H54 (cell line): ENCODE results near the gene PACSIN1.

ENCODE experiments used
- DNase-seq: peaks from one replicate; pipeline ENCODE4 v3.0.0; 2011; ENCODE audit warnings: low spot score, mixed read lengths; ENCODE audit not compliant: insufficient read length
- FAIRE-seq: peaks from 3 replicates; lab custom pipeline; 2011; peaks lifted over from hg19 to GRCh38; lab: Jason Lieb, UNC
- POLR2A ChIP-seq: IDR thresholded peaks from 2 replicates; pipeline ENCODE4 v1.6.1; 2011; ENCODE audit warnings: low read depth, mild to moderate bottlenecking, low read length

Gene PACSIN1

GRCh38 chr6:34445313-34445860, 20.5 kb upstream of the PACSIN1 start:
- TF ChIP-seq POLR2A, result no peak
- DNase-seq, result no peak
- FAIRE-seq, result no peak

- TF ChIP-seq POLR2A, result no peak
- DNase-seq (no peak), FAIRE-seq (no peak)
Observed at GRCh38 chr6:34447386-34447785, 18.5 kb upstream of the PACSIN1 start.

GRCh38 chr6:34447910-34448309, 18.0 kb upstream of the PACSIN1 start:
- FAIRE-seq (no peak), DNase-seq (no peak)
- no peak for TF ChIP-seq POLR2A

GRCh38 chr6:34451192-34451591, 14.7 kb upstream of the PACSIN1 start:
- no peak for TF ChIP-seq POLR2A
- no peak for FAIRE-seq
- no peak for DNase-seq

GRCh38 chr6:34455831-34456230, 10.0 kb upstream of the PACSIN1 start:
- no peak for FAIRE-seq
- no peak for DNase-seq
- TF ChIP-seq POLR2A, result no peak

- DNase-seq, result no peak
Observed at GRCh38 chr6:34457382-34457741, 8.5 kb upstream of the PACSIN1 start.

GRCh38 chr6:34457742-34458735, 7.8 kb upstream of the PACSIN1 start:
- FAIRE-seq, result no peak
- no peak for DNase-seq

More at GRCh38 chr6:34457382-34457741, 8.5 kb upstream of the PACSIN1 start:
- no peak for TF ChIP-seq POLR2A
- no peak for FAIRE-seq

GRCh38 chr6:34459899-34460593, 5.8 kb upstream of the PACSIN1 start:
- no peak for TF ChIP-seq POLR2A
- DNase-seq (peak; percentile 60), FAIRE-seq (no peak)

More at GRCh38 chr6:34457742-34458735, 7.8 kb upstream of the PACSIN1 start:
- TF ChIP-seq POLR2A, result no peak

- TF ChIP-seq POLR2A, result no peak
- DNase-seq (peak; percentile 45), FAIRE-seq (no peak)
Observed at GRCh38 chr6:34460796-34461507, 4.9 kb upstream of the PACSIN1 start.

GRCh38 chr6:34462010-34462409, 3.9 kb upstream of the PACSIN1 start:
- DNase-seq, result no peak
- no peak for FAIRE-seq
- TF ChIP-seq POLR2A, result no peak

GRCh38 chr6:34462551-34462971, 3.3 kb upstream of the PACSIN1 start:
- FAIRE-seq (peak; percentile 60), DNase-seq (peak; percentile 75)
- TF ChIP-seq POLR2A, result no peak

- DNase-seq (no peak), FAIRE-seq (no peak)
- no peak for TF ChIP-seq POLR2A
Observed at GRCh38 chr6:34463299-34463698, 2.6 kb upstream of the PACSIN1 start.

GRCh38 chr6:34463849-34464248, 2.0 kb upstream of the PACSIN1 start:
- FAIRE-seq (no peak), DNase-seq (no peak)
- TF ChIP-seq POLR2A, result no peak
